ENCODE results near the gene KRTAP4-6.
"Not testable (repeated sequence)": the region's sequence is repeated elsewhere in the genome, so short reads cannot be mapped to it uniquely, and the experiment has no call there.

DNA sequence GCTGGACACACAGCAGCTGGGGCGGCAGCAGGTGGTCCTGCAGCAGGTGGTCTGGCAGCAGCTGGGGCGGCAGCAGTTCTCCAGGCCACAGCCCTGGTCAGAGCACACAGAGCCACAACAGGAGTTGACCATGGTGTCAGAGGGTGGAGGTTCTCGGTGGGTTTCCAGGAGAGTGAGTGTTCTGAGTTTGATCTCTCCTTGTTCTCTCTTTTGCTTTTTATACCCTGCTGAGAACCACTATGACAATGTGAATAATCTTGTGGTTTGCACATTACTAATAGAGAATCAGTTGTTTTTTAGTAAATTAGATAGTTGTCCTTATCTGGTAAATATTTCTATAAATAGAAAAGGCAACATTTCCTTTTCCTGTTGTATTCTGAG is 16.4 kb downstream of the KRTAP4-6 start, which contains the start of gene KRTAP4-12:
- TF ChIP-seq EGR1 (IDR thresholded peaks at IDR 0.05; ENCODE audit: low read depth in 2 of 2); CTCF (IDR thresholded peaks at IDR 0.05; ENCODE audit: low read depth, low read length, missing input control); FOXA1 (IDR thresholded peaks at IDR 0.05); YY1 (IDR thresholded peaks at IDR 0.05); RAD21 (IDR thresholded peaks at IDR 0.05); TAF1 (conservative IDR thresholded peaks at IDR 0.05); MAX (IDR thresholded peaks at IDR 0.05); SP1 (IDR thresholded peaks at IDR 0.05); ATF3 (IDR thresholded peaks at IDR 0.05); GABPA (IDR thresholded peaks at IDR 0.05 in 1 of 2, conservative IDR thresholded peaks at IDR 0.05 in 1 of 2): not testable (repeated sequence)
- TF ChIP-seq, protein P1, sequence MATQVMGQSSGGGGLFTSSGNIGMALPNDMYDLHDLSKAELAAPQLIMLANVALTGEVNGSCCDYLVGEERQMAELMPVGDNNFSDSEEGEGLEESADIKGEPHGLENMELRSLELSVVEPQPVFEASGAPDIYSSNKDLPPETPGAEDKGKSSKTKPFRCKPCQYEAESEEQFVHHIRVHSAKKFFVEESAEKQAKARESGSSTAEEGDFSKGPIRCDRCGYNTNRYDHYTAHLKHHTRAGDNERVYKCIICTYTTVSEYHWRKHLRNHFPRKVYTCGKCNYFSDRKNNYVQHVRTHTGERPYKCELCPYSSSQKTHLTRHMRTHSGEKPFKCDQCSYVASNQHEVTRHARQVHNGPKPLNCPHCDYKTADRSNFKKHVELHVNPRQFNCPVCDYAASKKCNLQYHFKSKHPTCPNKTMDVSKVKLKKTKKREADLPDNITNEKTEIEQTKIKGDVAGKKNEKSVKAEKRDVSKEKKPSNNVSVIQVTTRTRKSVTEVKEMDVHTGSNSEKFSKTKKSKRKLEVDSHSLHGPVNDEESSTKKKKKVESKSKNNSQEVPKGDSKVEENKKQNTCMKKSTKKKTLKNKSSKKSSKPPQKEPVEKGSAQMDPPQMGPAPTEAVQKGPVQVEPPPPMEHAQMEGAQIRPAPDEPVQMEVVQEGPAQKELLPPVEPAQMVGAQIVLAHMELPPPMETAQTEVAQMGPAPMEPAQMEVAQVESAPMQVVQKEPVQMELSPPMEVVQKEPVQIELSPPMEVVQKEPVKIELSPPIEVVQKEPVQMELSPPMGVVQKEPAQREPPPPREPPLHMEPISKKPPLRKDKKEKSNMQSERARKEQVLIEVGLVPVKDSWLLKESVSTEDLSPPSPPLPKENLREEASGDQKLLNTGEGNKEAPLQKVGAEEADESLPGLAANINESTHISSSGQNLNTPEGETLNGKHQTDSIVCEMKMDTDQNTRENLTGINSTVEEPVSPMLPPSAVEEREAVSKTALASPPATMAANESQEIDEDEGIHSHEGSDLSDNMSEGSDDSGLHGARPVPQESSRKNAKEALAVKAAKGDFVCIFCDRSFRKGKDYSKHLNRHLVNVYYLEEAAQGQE (IDR thresholded peaks at IDR 0.05): not testable (repeated sequence)

Data from liver (tissue), 3 donors.